Activated T-helper 9 cell treated with anti-CD3 and anti-CD28 coated beads, Interleukin-2, amount 50 U/mL, for 16 hours (primary cell): ENCODE results near the gene LBR.
A peak's percentile ranks its signal among the peaks of the same experiment; 100 is the strongest.

Source experiments
- DNase-seq: peaks from one replicate; pipeline ENCODE4 v3.0.0-alpha.2; 2020; ENCODE audit warnings: low read depth

LBR gene

GRCh38 chr1:225446595-225446960 lies 18.7 kb upstream of the LBR start:
- no peak for DNase-seq

- no peak for DNase-seq
Observed at GRCh38 chr1:225445639-225446594, 18.1 kb upstream of the LBR start.

DNA sequence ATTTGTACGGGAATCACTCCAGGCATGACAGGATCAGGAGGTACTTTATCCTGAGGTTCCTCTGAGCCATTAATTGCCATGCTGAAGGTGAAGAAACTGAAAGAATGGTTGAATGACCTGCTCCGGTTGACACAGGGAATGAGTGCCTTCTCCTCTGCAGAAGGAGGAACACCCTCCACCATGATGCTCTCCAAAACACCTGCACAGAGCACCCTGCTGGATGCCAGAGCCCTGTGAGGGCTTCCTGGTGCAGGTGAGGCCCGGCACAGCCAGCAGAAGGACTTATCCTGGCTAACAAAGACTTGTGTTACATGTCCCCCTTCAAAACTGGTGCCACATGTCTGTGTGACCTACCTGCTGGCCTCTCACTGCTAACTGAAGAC lies 14.3 kb upstream of the LBR start:
- no peak for DNase-seq

GRCh38 chr1:225441314-225442122 lies 13.7 kb upstream of the LBR start:
- DNase-seq, result no peak

GRCh38 chr1:225440380-225441221 lies 12.8 kb upstream of the LBR start:
- no peak for DNase-seq

DNA sequence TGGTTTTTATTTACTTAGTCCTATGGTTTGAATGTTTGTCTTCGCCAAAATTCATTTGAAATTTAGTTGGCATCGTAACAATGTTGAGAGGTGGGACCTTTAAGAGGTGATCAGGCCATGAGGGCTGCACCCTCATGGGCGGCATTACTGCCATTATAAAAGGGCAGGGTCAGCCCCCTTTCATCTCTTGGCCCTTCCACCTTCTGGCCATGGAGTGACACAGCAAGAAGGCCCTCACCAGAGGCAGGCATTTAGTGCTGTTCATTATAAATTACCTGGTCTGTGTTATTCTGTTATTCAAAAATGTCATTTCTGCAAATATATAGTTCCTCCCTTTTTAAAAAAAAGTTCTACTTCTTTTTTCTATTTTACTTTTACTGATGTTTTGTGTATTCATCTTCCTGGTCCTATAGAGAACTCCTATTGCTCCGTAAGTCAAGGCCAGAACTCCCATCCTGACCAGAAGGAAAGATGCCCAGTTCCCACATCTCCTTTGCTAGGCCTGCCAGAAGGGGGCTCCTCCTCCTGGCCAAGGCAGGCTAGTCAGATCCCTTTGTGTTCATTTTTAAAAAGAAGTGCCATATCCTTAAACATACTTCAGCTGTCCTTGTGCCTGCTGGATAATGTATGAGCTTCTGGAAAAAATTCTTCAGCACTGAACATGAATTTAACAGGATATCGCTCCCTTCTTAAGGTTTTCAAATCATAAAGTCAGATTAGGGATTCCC lies 10.0 kb upstream of the LBR start:
- DNase-seq, result no peak

DNA sequence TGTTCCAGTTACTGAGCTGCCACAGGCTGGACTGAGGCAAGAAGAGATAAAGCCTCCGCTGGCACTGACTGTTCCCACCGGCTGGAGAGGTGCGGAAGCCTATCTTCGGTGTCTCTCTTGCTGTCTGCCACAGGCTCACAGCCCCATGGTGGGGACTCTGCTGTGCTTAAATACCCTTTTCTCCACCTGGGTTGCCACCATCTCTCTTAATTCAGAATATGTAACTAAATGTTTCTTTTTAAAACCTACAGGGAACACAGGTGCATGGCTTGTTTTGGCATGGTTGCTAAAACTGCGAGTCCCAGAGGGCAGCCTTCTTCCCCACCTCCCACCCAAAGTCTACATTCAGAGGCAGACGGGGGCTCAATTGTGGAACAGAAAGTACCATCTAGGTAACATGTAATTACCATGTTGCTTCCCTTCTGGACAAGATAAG lies 8.1 kb upstream of the LBR start:
- DNase-seq, result no peak

DNA sequence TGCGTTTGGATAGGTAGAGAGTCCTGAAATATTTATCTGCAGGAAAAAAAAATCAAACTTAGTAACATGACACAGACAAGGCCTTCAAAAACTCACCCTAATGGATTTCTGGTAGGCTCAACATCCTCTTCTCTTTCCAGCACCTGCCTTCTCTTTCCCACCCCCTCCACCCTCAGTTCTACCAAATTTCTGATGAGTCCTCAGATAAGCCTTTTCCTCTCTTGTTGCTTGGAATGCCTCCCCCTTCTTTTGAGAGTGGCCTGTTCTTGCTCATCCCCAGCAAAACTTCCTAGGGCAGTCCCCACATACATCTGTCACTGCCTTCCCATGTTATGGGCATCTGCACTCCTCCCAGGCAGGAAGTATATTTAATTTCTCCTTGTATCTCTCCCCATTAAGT lies 7.6 kb upstream of the LBR start:
- DNase-seq, result no peak

- no peak for DNase-seq
Observed at GRCh38 chr1:225435076-225435475, 7.2 kb upstream of the LBR start.

DNA sequence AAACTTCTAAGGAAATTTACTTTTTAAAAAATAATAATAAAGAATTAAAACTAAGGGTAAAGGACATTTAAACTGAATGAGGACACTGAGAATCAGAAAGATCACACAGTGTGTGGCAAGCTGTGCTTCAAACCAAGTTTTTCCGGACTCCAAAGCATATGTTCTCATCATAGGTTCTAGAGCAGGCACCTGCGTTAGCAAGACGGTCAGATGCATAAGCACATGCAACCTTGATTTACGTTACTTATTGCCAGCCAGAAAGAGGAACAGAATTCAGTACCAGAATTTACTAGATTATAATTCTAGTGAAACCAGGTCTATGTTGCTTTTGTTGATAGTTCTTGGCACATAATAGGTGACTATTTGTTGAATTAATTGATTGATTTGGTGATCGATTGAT lies 6.2 kb upstream of the LBR start:
- DNase-seq, result no peak

GRCh38 chr1:225431081-225431863 lies 3.4 kb upstream of the LBR start:
- DNase-seq, result no peak

GRCh38 chr1:225430301-225430700 lies 2.5 kb upstream of the LBR start:
- DNase-seq, result no peak

GRCh38 chr1:225428881-225429455 lies 1.1 kb upstream of the LBR start:
- DNase-seq, result no peak

GRCh38 chr1:225428068-225428880 lies 436 bp upstream of the LBR start:
- peak; percentile 90 for DNase-seq

GRCh38 chr1:225426395-225427234 lies 1.2 kb downstream of the LBR start:
- DNase-seq, result peak; percentile 10

DNA sequence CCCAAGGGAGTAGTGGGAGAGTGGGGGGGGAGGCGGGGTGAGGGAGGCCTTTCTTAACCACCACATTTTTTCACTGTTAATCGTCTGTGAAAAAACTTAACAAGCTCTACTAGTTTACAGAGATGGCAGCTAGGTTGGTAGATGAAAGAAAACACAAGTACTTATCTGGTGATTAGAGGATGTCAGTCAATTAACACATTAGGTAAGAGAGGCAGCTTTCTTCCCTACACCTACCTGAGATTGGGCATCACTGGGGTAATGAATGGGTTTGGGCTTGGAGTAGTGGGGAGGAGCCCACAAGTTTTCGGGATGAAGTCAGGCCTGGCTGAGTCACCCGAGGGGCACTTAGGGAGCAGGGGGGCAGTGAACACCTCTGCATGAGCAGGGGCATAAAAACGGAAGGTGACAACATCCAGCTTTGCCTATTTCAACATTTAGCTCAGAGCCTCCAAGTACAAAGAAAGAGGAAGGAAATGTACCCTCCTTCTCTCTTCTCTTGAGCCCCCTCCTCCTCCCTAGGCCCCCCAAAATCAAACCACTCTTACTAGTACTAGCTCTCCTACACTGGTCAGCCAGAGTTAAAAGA lies 2.5 kb downstream of the LBR start:
- no peak for DNase-seq

- DNase-seq, result no peak
Observed at GRCh38 chr1:225424562-225425200, 3.2 kb downstream of the LBR start.

DNA sequence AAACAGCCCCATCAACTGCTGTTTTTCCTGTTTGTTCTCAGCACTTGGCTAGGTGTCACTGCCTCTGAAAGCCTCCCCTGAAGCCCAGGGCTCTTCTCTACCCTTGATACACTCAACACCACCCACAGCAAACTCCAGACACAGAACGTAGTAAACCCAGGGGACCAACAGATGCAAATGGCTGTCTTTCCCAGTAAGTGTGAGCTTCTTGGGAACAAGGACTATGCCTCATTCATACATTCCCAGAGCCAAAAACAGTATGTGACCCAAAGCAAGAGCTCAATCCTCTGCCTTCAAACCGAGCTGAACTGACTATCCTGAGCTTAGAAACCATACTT lies 4.4 kb downstream of the LBR start:
- no peak for DNase-seq
